Measurements from ENCODE around the gene TOM1. TPM values are rescaled to one million over a fixed set of nuclear protein-coding genes. Genes with fewer than 3 reads are reported as not detected.

The TOM1 gene
- total and polyA plus RNA-seq, 2 of the 13 experiments (the other 11 are each of a cell fraction or from before 2014, with no cell fraction given), result 30.8 to 87.3 TPM

GRCh38 chr22:35350539-35351503 is 51.1 kb downstream of the TOM1 start (continued):
- TF ChIP-seq ARID5B (CRISPR knock-in tag; IDR thresholded peaks at IDR 0.05) (peak; percentile 56), ZKSCAN1 (IDR thresholded peaks at IDR 0.05; ENCODE audit: low read length) (no peak), E2F1 (CRISPR knock-in tag; IDR thresholded peaks at IDR 0.05) (0 out of 2 replicates have a peak, but pooled peaks have one; percentile 30), ZNF766 (CRISPR knock-in tag; IDR thresholded peaks at IDR 0.05; ENCODE audit: borderline replicate concordance) (0 out of 2 replicates have a peak, but pooled peaks have one; percentile 12), ZBED4 (CRISPR knock-in tag; IDR thresholded peaks at IDR 0.05; ENCODE audit: borderline replicate concordance) (peak; percentile 39; the same call in 1 of the 2 replicates), RBFOX2 (IDR thresholded peaks at IDR 0.05; ENCODE audit: low read depth, low read length) (peak; percentile 73), ETV5 (CRISPR knock-in tag; IDR thresholded peaks at IDR 0.05; ENCODE audit: borderline replicate concordance) (peak; percentile 47; the same call in 1 of the 2 replicates), RBM22 (optimal IDR thresholded peaks at IDR 0.05; ENCODE audit: low read length) (peak; percentile 23), ZNF597 (CRISPR knock-in tag; IDR thresholded peaks at IDR 0.05) (no peak), ZNF331 (CRISPR knock-in tag; IDR thresholded peaks at IDR 0.05) (0 out of 2 replicates have a peak, but pooled peaks have one; percentile 34), EP300 (IDR thresholded peaks at IDR 0.05; ENCODE audit: low read depth in 2 of 2, low read length in 2 of 2) (no peak), EP300 (CRISPR knock-in tag; IDR thresholded peaks at IDR 0.05; ENCODE audit: borderline replicate concordance) (peak; percentile 57; the same call in 1 of the 2 replicates), ZNF274 (CRISPR knock-in tag; IDR thresholded peaks at IDR 0.05) (0 out of 2 replicates have a peak, but pooled peaks have one; percentile 35)
